AG04449 (cell line): ENCODE results near the gene DQX1.

Experiments
- CTCF ChIA-PET: fragments of 350-600 bp; formaldehyde crosslinking; extraction: SDS; loops from one replicate; lab custom pipeline; 2021; ENCODE audit warnings: antibody characterized with exemption; lab: Yijun Ruan, JAX
- POLR2A ChIA-PET: fragments of 400-600, 350-600 bp; formaldehyde crosslinking; extraction: SDS; loops from one replicate; lab custom pipeline; 2020; ENCODE audit warnings: antibody characterized with exemption, inconsistent platforms; lab: Yijun Ruan, JAX
- DNase-seq: peaks from one replicate; pipeline ENCODE4 v3.0.0-alpha.2; 2010; ENCODE audit warnings: low read depth, low spot score
- H3K4me3 ChIP-seq: 2 replicates; pipeline ENCODE4 v1.5.1; 2011; ENCODE audit warnings: low read depth, mild to moderate bottlenecking, control low read depth, low read length
- CTCF ChIP-seq: IDR thresholded peaks from one replicate; pipeline ENCODE4 v1.5.1; 2011; ENCODE audit warnings: mild to moderate bottlenecking, moderate library complexity, low read length, control low read depth, inconsistent platforms; ENCODE audit not compliant: insufficient read depth; ENCODE audit errors: missing control alignments

The DQX1 gene

DNA sequence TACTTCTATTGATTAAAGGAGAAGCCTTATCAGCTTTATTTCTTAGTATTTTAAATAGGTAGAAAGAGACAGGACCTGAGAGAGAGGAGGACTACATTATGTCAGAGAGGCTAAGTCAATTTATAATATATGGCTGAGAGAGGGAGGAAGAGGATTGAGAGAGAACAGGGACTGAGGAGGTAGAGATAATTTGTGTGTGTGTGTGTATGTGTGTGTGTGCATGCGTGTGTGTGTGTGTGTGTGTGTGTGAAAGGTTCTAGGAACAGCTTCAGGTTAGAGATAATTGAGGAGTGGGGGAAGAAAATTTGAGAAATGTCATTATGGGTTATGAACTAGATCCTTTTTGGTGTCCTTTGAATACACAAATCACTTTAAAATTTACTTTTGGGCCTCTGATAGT lies 43.7 kb upstream of the DQX1 start:
- CTCF ChIA-PET, result interaction anchor here (15.9 kb wide), 1 partner anchor 17 kb away, joined by 204 read pairs; no protein-coding TSS in a partner anchor

DNA sequence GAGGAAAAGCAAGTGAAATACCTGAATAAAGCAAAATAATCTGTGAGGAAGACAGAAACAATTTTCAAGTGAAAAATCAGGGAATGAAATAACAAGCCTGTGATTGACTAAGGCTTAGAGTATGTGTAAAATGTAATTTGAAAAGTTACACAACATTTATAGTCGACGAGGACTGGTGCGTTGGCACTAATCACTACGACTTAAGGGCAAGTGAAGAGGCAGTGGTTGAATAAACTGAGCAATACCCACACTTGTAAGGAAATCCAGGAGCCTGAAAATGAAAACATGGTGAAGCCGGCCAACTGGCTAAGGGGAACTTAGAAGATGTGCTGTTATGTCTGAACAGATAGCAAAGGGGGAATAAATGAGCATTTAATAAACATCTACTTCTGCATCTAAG lies 41.9 kb upstream of the DQX1 start:
- DNase-seq, result peak; percentile 89
- H3K4me3 ChIP-seq, result no peak overlapping the region
- TF ChIP-seq CTCF, result no peak
- ChIA-PET CTCF (interaction anchor here (1.1 to 15.9 kb wide), 5 partner anchors 9 to 85 kb away, joined by 3 to 204 read pairs (median 8); partner anchors contain the start of genes CCDC142 and TTC31), POLR2A (interaction anchor here (0.6 to 2.5 kb wide), 5 partner anchors 9 to 38 kb away, joined by 3 to 23 read pairs (median 3); partner anchors contain the start of genes AUP1, HTRA2 and LOXL3)

More for the DNA sequence above, 43.7 kb upstream of the DQX1 start:
- no peak for DNase-seq
- TF ChIP-seq CTCF, result no peak
- POLR2A ChIA-PET, result no interaction called here
- no peak overlapping the region for H3K4me3 ChIP-seq

DNA sequence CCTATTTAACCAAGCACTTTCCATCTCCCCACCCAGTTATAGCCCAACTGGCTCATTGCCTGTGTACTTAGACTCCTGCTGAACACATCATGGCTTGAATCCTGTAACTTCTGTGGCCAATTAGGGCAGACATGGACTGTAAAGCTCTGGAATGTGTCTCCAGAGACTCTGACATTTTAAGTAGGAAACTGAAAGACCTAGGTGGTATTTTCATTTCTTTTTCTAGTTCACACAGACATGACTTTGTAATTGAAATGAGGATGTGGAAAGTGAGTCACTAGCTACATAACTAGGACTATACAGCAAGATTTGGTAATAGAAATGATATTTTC lies 40.7 kb upstream of the DQX1 start:
- DNase-seq, result peak; percentile 97
- ChIA-PET CTCF (interaction anchor here (0.7 to 15.9 kb wide), 6 partner anchors 10 to 84 kb away, joined by 3 to 204 read pairs (median 7); partner anchors contain the start of genes CCDC142 and TTC31), POLR2A (interaction anchor here (0.7 to 2.5 kb wide), 6 partner anchors 8 to 84 kb away, joined by 3 to 23 read pairs (median 5); partner anchors contain the start of genes CCDC142, LOXL3 and TTC31)
- H3K4me3 ChIP-seq, result no peak overlapping the region
- TF ChIP-seq CTCF, result no peak

- no peak for DNase-seq
- no peak for TF ChIP-seq CTCF
- CTCF ChIA-PET, result interaction anchor here (0.7 to 15.9 kb wide), 6 partner anchors 9 to 83 kb away, joined by 3 to 204 read pairs (median 4); partner anchors contain the start of genes CCDC142 and TTC31
- POLR2A ChIA-PET, result interaction anchor here (1.1 to 2.5 kb wide), 3 partner anchors 10 to 83 kb away, joined by 3 to 23 read pairs (median 7); partner anchors contain the start of genes CCDC142 and TTC31
- H3K4me3 ChIP-seq, result no peak overlapping the region
Measured at GRCh38 chr2:74566076-74566753, 40.2 kb upstream of the DQX1 start.

DNA sequence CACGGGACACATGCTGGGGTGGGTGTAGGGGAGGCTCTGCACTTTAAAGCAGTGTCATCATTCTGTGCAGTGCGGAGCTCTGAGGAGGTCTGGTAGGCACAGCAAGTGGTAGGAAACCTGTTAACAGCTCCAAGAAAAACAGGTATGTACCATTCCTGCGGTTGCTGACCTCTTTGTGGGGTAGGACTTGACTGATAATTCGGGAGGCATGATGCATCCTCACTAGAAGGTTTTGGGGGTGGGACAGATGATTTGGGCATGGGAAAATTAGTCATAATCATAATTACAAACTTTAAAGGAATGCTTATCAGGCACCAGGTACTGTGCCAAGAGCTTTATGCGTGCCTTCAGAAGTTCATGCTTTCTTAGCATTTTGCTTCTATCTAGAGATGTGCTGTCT lies 38.2 kb upstream of the DQX1 start:
- no peak overlapping the region for H3K4me3 ChIP-seq
- ChIA-PET POLR2A (interaction anchor here (0.6 to 2.2 kb wide), 4 partner anchors 10 to 29 kb away, joined by 3 to 29 read pairs (median 8); partner anchors contain the start of genes DOK1 and LOXL3), CTCF (interaction anchor here (1.0 to 1.5 kb wide), 3 partner anchors 9 to 24 kb away, joined by 4 to 5 read pairs (median 5); partner anchors contain the start of gene DOK1)
- TF ChIP-seq CTCF, result no peak
- peak; percentile 86 for DNase-seq
